Activated CD4-positive, alpha-beta memory T cell treated with anti-CD3 and anti-CD28 coated beads, Interleukin-2, amount 10 ng/mL, durations not matched to agents 7 days and 5 days (primary cell): ENCODE measurements around the gene RRAS2. TPM values are rescaled to one million over a fixed set of nuclear protein-coding genes. Genes with fewer than 3 reads are reported as not detected.
"Not testable (repeated sequence)": the region's sequence is repeated elsewhere in the genome, so short reads cannot be mapped to it uniquely, and the experiment has no call there.

Experiments used
- CTCF ChIA-PET: fragments of 350-600 bp; sonication (Branson Sonifier 250); formaldehyde crosslinking; loops from one replicate; lab custom pipeline; 2021; ENCODE audit warnings: antibody characterized with exemption, inconsistent platforms; lab: Charles Lee
- POLR2A ChIA-PET: fragments of 350-600 bp; sonication (Branson Sonifier 250); formaldehyde crosslinking; loops from one replicate; lab custom pipeline; 2021; ENCODE audit warnings: antibody characterized with exemption; lab: Charles Lee
- DNase-seq: peaks from one replicate; pipeline ENCODE4 v3.0.0-alpha.2; 2020
- H3K27ac Mint-ChIP-seq: one replicate; pipeline ENCODE4 v1.8.0; 2021; ENCODE audit warnings: mild to moderate bottlenecking, mixed read lengths
- H3K27me3 Mint-ChIP-seq: one replicate; pipeline ENCODE4 v1.8.0; 2021; ENCODE audit warnings: mixed read lengths
- H3K36me3 Mint-ChIP-seq: one replicate; pipeline ENCODE4 v1.8.0; 2021; ENCODE audit warnings: low read depth, mixed read lengths
- H3K4me1 Mint-ChIP-seq: one replicate; pipeline ENCODE4 v1.8.0; 2021; ENCODE audit warnings: mixed read lengths
- H3K4me3 Mint-ChIP-seq: one replicate; pipeline ENCODE4 v1.8.0; 2021; ENCODE audit warnings: mild to moderate bottlenecking, mixed read lengths
- H3K9me3 Mint-ChIP-seq: one replicate; pipeline ENCODE4 v1.8.0; 2021; ENCODE audit warnings: mixed read lengths
- total RNA-seq, 2 experiments: library from RNA; stranded (reverse); gene quantifications; one replicate each; pipeline ENCODE4 v1.2.3, GENCODE V29; 2021

The RRAS2 gene
- total RNA-seq, 2 experiments from 2014 or later: 55.7 to 58.5 TPM

GRCh38 chr11:14366936-14367335, 8.0 kb upstream of the RRAS2 start:
- CTCF ChIA-PET: interaction anchor here (0.7 to 2.2 kb wide), 6 partner anchors 10 to 67 kb away, joined by 3 to 6 read pairs (median 4); no protein-coding TSS in a partner anchor
- peak overlapping the region; percentile 6 for H3K27ac Mint-ChIP-seq

GRCh38 chr11:14364322-14364721, 5.3 kb upstream of the RRAS2 start:
- no peaks in the 10 kb centered on the region for H3K9me3 Mint-ChIP-seq
- DNase-seq: no peak
- H3K36me3 Mint-ChIP-seq: no peaks in the 10 kb centered on the region
- H3K27ac Mint-ChIP-seq: no peak overlapping the region
- ChIA-PET CTCF (no interaction called here), POLR2A (no interaction called here)
- peaks cover 51% of the 10 kb centered on the region for H3K4me1 Mint-ChIP-seq
- peaks cover 5% of the 10 kb centered on the region for H3K27me3 Mint-ChIP-seq
- no peak overlapping the region for H3K4me3 Mint-ChIP-seq

More at GRCh38 chr11:14366936-14367335, 8.0 kb upstream of the RRAS2 start:
- no peak for DNase-seq
- Mint-ChIP-seq H3K4me1 (peaks cover 50% of the 10 kb centered on the region), H3K27me3 (no peaks in the 10 kb centered on the region), H3K9me3 (no peaks in the 10 kb centered on the region), H3K36me3 (no peaks in the 10 kb centered on the region), H3K4me3 (no peak overlapping the region)
- POLR2A ChIA-PET: interaction anchor here (0.9 to 1.5 kb wide), 5 partner anchors 8 to 133 kb away, joined by 3 to 8 read pairs (median 3); no protein-coding TSS in a partner anchor

GRCh38 chr11:14362611-14363010, 3.6 kb upstream of the RRAS2 start:
- no peak overlapping the region for H3K27ac Mint-ChIP-seq
- peaks cover 6% of the 10 kb centered on the region for H3K27me3 Mint-ChIP-seq
- no peak for DNase-seq
- ChIA-PET CTCF (interaction anchor here (0.8 to 1.2 kb wide), 3 partner anchors 54 to 62 kb away, joined by 3 to 4 read pairs (median 4); no protein-coding TSS in a partner anchor), POLR2A (interaction anchor here (1.0 to 2.9 kb wide), 3 partner anchors 12 to 19 kb away, joined by 3 to 8 read pairs (median 4); no protein-coding TSS in a partner anchor)
- no peaks in the 10 kb centered on the region for H3K9me3 Mint-ChIP-seq
- peaks cover 4% of the 10 kb centered on the region for H3K36me3 Mint-ChIP-seq
- no peak overlapping the region for H3K4me3 Mint-ChIP-seq
- peaks cover 41% of the 10 kb centered on the region for H3K4me1 Mint-ChIP-seq

- CTCF ChIA-PET: interaction anchor here (1.1 to 1.2 kb wide), 2 partner anchors 54 to 61 kb away, joined by 3 to 4 read pairs; no protein-coding TSS in a partner anchor
- H3K4me3 Mint-ChIP-seq: no peak overlapping the region
- peaks cover 6% of the 10 kb centered on the region for H3K27me3 Mint-ChIP-seq
- H3K4me1 Mint-ChIP-seq: peaks cover 41% of the 10 kb centered on the region
- H3K36me3 Mint-ChIP-seq: peaks cover 8% of the 10 kb centered on the region
- POLR2A ChIA-PET: interaction anchor here (1.0 to 2.9 kb wide), 3 partner anchors 12 to 19 kb away, joined by 3 to 8 read pairs (median 4); no protein-coding TSS in a partner anchor
- DNase-seq: no peak
- H3K9me3 Mint-ChIP-seq: no peaks in the 10 kb centered on the region
- no peak overlapping the region for H3K27ac Mint-ChIP-seq
Observed at GRCh38 chr11:14361951-14362350, 3.0 kb upstream of the RRAS2 start.

GRCh38 chr11:14360976-14361375, 2.0 kb upstream of the RRAS2 start:
- Mint-ChIP-seq H3K4me1 (peaks cover 43% of the 10 kb centered on the region), H3K27ac (no peak overlapping the region), H3K36me3 (peaks cover 14% of the 10 kb centered on the region), H3K4me3 (no peak overlapping the region), H3K27me3 (peaks cover 6% of the 10 kb centered on the region), H3K9me3 (no peaks in the 10 kb centered on the region)
- POLR2A ChIA-PET: interaction anchor here (2.9 kb wide), 1 partner anchor 13 kb away, joined by 8 read pairs; no protein-coding TSS in a partner anchor
- no peak for DNase-seq
- CTCF ChIA-PET: interaction anchor here (0.7 kb wide), 1 partner anchor 1279 kb away, joined by 4 read pairs; no protein-coding TSS in a partner anchor

GRCh38 chr11:14359501-14360031, 583 bp upstream of the RRAS2 start:
- Mint-ChIP-seq H3K4me1 (peaks cover 48% of the 10 kb centered on the region), H3K9me3 (no peaks in the 10 kb centered on the region), H3K4me3 (peak overlapping the region; percentile 68), H3K27ac (no peak overlapping the region), H3K36me3 (peaks cover 19% of the 10 kb centered on the region), H3K27me3 (peaks cover 6% of the 10 kb centered on the region)
- DNase-seq: no peak
- POLR2A ChIA-PET: no interaction called here
- CTCF ChIA-PET: interaction anchor here (1.1 to 1.2 kb wide), 2 partner anchors 14 to 96 kb away, joined by 3 read pairs; no protein-coding TSS in a partner anchor

GRCh38 chr11:14357881-14358728, 878 bp downstream of the RRAS2 start:
- H3K9me3 Mint-ChIP-seq: no peaks in the 10 kb centered on the region
- peak overlapping the region; percentile 95 for H3K4me3 Mint-ChIP-seq
- peaks cover 29% of the 10 kb centered on the region for H3K36me3 Mint-ChIP-seq
- peak; percentile 41 for DNase-seq
- CTCF ChIA-PET: interaction anchor here (1.3 to 1.8 kb wide), 5 partner anchors 9 to 98 kb away, joined by 4 to 6 read pairs (median 6); no protein-coding TSS in a partner anchor
- peaks cover 58% of the 10 kb centered on the region for H3K4me1 Mint-ChIP-seq
- peak overlapping the region; percentile 81 for H3K27ac Mint-ChIP-seq
- peaks cover 6% of the 10 kb centered on the region for H3K27me3 Mint-ChIP-seq
- POLR2A ChIA-PET: interaction anchor here (0.9 to 1.6 kb wide), 6 partner anchors 9 to 534 kb away, joined by 3 to 8 read pairs (median 4); partner anchors contain the start of gene CYP2R1

- POLR2A ChIA-PET: interaction anchor here (1.1 to 1.4 kb wide), 2 partner anchors 14 to 58 kb away, joined by 3 to 5 read pairs; no protein-coding TSS in a partner anchor
- CTCF ChIA-PET: interaction anchor here (0.7 to 1.5 kb wide), 3 partner anchors 23 to 48 kb away, joined by 3 to 4 read pairs (median 4); no protein-coding TSS in a partner anchor
- peaks cover 31% of the 10 kb centered on the region for H3K36me3 Mint-ChIP-seq
- peaks cover 50% of the 10 kb centered on the region for H3K4me1 Mint-ChIP-seq
- peak overlapping the region; percentile 27 for H3K4me3 Mint-ChIP-seq
- DNase-seq: no peak
- H3K9me3 Mint-ChIP-seq: no peaks in the 10 kb centered on the region
- peaks cover 6% of the 10 kb centered on the region for H3K27me3 Mint-ChIP-seq
- H3K27ac Mint-ChIP-seq: no peak overlapping the region
Observed at GRCh38 chr11:14356342-14356741, 2.6 kb downstream of the RRAS2 start.

- POLR2A ChIA-PET, H3K4me3 Mint-ChIP-seq, H3K27me3 Mint-ChIP-seq, CTCF ChIA-PET, H3K27ac Mint-ChIP-seq, H3K9me3 Mint-ChIP-seq, DNase-seq: not testable (repeated sequence)
- H3K4me1 Mint-ChIP-seq: peaks cover 58% of the 10 kb centered on the region
- H3K36me3 Mint-ChIP-seq: peaks cover 46% of the 10 kb centered on the region
Observed at GRCh38 chr11:14354604-14355003, 4.4 kb downstream of the RRAS2 start.

GRCh38 chr11:14350716-14351238, 8.2 kb downstream of the RRAS2 start:
- Mint-ChIP-seq H3K9me3 (peaks cover 25% of the 10 kb centered on the region), H3K4me1 (peaks cover 38% of the 10 kb centered on the region), H3K27ac (no peak overlapping the region), H3K27me3 (no peaks in the 10 kb centered on the region), H3K4me3 (no peak overlapping the region), H3K36me3 (peaks cover 54% of the 10 kb centered on the region)
- CTCF ChIA-PET: no interaction called here
- POLR2A ChIA-PET: no interaction called here
- no peak for DNase-seq

- H3K36me3 Mint-ChIP-seq: peaks cover 59% of the 10 kb centered on the region
- no peak overlapping the region for H3K27ac Mint-ChIP-seq
- CTCF ChIA-PET: no interaction called here
- no peaks in the 10 kb centered on the region for H3K27me3 Mint-ChIP-seq
- H3K9me3 Mint-ChIP-seq: peaks cover 31% of the 10 kb centered on the region
- H3K4me1 Mint-ChIP-seq: peaks cover 35% of the 10 kb centered on the region
- POLR2A ChIA-PET: no interaction called here
- H3K4me3 Mint-ChIP-seq: no peak overlapping the region
- DNase-seq: no peak
Observed at GRCh38 chr11:14350215-14350614, 8.8 kb downstream of the RRAS2 start.

GRCh38 chr11:14347991-14348390, 11.0 kb downstream of the RRAS2 start:
- ChIA-PET POLR2A (no interaction called here), CTCF (no interaction called here)
- Mint-ChIP-seq H3K4me3 (no peak overlapping the region), H3K27ac (no peak overlapping the region), H3K27me3 (no peaks in the 10 kb centered on the region), H3K36me3 (peaks cover 58% of the 10 kb centered on the region), H3K4me1 (peaks cover 27% of the 10 kb centered on the region), H3K9me3 (peaks cover 38% of the 10 kb centered on the region)
- no peak for DNase-seq
